NOMO-1 treated with dmso at 0.1 percent for 144 hours (cell line): ENCODE results near the gene ZNF423.
"Not testable (repeated sequence)": the region's sequence is repeated elsewhere in the genome, so short reads cannot be mapped to it uniquely, and the experiment has no call there.

Source experiments
- DNase-seq: peaks from one replicate; lab custom pipeline; 2025; ENCODE audit not compliant: unreplicated experiment; lab: John Stamatoyannopoulos, UW

The ZNF423 gene

DNA sequence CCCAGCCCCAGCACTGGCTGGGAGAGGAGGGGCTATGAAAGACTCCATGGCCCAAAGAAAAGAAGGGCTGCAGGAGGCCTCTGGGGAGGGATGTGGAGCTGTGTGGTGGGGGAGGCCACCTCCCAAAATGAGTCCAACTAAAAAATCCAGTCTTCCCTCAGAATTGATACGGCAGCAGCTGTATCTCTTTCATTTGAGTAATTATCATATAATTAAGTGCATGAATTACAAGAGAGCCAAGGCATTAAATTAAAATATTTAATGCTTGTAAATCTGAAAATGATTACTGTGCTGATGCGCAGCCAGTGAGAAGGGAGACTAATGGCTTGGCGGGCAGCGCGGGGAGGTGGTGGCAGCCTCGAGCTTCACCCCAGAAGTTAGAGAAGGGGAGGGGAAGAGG is 289.5 kb downstream of the ZNF423 start:
- no peak for DNase-seq

DNA sequence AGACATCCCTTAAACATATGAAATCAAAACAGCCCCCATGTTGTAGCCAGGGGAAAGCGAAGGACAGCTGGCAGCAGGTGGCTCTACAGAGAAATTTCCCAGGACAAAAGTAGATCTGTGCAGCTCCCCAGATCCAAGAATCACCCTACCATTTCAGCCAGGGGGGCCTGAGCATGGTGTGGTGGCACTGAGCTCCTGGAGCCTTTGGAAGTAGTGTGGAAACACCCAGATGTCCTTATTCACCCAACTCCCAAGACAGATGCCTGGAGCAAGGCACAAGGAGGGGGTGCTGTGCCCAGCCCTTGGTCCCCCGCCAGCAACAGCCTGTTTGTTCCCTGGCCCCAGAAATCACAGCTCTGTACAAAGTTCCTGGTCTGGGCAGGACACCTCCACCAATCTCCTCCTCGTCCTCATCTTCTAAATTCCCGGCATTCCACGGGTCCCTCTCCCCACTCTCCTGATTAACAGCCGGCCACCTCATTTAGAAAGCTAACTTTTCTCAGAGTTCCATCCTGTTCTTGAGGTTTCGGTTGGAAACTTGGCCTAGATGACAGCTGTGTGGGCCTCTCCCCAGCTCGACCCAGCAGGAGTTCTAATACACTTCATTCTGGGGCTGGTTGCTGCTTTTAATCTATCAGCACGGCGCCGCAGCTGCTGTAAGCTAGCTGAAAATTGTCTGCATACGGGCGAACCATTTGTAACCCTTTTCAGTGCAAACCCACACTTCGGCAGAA is 291.2 kb downstream of the ZNF423 start:
- DNase-seq: no peak

DNA sequence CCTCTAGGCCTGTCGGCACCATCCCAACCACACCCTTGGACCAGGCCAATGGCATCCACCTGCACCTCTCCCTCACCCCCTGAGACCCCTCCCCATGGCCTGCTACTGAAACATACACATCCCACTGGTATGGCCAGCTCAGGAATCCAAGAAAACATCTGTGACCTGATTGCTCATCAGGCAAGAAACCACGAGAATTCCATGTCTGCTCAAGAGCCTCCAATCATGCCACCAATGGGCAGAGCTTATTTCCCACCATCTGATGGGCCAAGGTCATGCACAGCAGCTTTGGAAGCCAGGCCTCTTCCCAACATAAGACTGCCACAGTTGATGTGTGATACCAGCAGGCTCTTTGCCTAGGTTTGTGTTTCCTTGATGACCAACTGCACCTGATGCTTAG is 292.2 kb downstream of the ZNF423 start:
- DNase-seq: no peak

DNA sequence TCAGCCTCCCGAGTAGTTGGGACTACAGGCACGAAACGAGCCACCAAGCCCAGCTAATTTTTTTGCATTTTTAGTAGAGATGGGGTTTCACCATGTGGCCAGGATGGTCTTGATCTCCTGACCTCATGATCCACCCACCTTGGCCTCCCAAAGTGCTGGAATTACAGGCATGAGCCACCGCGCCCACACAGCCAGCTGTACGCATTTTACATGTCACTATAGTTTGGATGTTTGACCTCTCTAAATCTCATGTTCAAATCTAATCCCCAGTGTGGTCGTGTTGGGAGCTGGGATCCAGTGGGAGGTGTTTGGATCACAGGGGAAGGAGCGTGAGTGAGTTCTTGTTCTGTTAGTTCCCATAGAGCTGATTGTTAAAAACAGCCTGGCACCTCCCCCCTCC is 293.0 kb downstream of the ZNF423 start:
- not testable (repeated sequence) for DNase-seq

DNA sequence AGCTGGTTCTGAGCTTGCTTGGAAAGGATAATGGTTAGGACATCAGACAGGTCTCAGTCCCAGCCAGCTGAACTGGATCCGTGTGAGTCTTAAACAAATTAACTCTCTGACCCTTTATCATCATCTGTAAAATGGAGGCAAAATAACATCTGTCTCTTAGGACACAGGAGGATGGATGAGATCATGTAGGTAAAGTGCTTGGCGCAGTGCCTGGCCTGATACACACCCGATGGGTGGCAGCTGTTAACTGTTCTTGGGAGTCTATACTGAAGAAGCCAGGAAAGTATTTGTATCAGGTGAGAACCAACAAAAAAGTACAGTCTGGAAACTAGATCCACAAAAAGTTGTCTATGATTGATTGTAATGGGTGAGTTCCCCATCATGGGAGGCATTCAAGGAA is 293.7 kb downstream of the ZNF423 start:
- DNase-seq: no peak

DNA sequence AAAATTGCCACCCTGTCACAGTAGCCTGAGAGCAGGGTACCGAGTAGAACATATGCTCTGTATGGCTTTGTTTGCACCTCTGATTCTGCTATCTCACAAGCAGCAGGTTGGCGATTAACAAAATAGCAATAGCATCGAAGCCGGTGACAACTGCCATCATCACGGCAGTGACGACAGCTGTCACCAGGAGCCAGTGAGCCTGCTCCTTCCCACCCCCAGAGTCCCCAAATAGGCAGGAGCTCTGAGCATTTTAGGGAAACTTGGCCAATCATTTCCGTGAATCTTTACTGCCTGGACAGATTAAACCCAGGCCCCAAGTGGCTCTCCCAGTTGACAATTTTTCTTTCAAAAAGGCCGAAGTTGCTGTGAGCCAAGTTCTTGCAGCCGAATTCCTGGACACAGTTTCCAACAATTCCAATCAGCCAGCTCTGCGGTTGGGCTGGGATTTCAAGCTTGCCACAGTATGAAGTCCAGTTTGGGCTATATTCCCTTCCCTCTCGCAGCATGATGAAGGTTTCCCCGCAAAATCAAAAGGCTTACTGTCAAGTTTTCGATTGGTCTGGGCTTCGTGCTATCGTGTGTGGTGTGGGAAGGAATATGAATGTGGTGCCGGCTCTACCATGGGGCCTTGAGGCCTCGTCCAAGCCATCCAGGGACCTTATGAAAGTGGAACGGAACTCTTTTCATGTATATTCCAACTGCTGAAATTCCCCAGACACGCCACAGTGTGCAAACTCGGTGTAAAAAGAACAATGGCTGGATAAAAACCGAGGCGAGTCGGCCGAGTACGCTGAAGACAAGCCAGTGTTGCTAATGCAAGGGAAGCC is 295.7 kb downstream of the ZNF423 start:
- no peak for DNase-seq

DNA sequence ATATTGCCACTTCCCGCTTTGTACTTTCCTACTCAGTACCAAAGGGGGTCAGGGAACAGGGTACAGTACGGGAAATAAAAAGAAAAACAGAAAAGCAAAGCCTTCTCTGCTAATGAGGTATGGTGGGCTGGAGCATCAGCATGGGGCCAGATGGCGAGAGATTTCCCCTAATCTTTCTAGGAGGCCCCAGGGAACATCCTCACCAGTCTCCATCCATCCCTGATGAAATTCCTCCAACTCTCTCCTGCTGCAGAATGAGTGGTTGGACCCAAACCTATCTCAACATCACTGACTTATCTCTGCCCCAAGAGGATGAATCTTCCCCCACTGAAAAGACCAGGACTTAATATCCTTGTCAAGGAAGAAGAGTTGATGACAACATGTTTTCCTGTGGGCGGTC is 296.7 kb downstream of the ZNF423 start:
- no peak for DNase-seq

DNA sequence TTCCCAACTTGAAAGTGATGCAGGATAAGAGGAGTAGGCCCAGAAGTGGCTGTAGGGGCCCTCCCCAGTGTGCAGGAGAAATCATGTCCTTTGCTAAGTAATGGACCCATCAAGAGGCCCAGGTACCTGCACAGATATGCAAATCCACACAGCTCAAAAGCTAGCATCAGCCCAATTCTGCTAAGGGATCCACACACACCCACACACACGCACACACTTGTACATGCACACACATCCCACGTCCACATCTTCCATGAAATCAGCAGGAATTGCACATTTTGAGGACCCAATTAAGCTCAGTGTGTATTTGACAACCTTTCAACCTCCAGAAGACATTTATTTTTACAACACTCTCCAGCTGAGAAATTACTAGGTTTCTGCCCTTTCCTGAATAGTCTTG is 297.5 kb downstream of the ZNF423 start:
- no peak for DNase-seq

DNA sequence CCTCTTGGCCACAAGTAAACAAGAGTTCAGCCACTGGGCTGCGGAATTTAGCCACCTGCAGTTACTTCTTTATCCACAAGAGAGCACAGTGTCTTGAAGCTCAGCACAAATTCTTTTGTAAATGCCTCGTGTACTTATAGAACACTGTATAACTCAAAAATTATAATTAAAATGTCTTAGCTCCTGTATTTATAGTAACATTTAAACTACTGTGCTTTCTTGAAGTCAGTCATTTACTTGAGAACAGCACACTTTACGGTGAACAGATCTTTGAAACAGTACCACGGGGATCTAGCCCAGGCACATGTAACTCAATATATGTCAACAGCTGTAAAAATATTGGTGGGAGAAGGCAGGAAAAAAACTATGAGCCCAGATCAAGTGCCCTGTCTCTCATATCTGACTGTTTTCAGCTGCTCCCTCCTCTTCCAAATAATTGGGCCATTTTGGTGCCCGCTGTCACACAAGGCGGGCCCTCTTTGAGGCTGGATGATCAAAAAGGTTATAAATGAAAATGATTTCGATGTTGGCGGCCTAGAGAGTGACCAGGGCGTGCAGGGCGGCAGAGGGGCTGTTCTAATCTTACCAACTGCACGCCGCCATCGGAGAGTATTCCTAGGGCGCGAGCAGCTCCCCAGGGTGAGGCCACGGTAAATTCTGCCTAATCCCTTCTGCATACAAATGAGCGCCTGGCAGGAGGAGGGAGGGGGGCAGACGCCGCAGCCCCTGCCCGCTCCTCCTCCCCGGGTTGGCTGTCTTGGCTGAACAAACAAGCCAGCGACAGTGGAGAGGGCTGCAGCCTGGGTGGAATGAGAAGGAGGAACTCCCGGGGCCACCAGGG is 299.1 kb downstream of the ZNF423 start:
- DNase-seq: no peak

DNA sequence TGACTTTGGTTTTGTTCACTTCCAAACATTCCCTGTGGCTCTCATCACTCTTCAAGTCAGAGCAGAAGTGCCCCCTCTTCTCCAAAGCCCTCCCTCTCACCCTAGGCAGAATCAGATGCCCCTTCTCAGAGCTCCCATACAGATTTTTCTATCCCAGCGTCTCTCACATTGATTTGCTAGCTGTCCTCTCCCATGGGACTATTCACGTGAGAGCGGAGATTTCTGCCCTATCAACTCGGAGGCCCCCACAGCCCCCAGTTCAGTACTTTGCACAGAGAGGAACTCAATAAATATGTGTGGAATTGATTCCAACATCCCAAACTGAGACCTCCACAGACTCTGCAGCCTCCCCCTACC is 299.7 kb downstream of the ZNF423 start:
- DNase-seq: no peak

DNA sequence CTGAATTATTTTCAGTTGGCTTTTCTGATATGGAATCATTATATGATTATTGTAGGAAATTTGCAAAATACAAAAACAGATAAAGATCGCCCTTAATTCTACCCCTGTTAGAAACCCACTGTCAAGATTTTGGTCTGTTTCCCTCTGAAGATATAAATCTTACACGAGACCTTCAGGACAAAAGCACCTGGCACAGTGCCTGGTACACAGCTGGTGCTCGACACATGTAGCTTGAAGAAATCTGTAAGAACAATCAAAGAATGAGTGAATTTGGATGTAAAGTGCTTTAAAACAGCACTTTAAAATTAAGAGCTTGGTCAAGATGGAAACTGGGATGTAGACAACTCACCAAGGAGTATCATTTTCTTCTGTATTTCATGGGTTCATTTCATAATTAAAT is 301.2 kb downstream of the ZNF423 start:
- no peak for DNase-seq

DNA sequence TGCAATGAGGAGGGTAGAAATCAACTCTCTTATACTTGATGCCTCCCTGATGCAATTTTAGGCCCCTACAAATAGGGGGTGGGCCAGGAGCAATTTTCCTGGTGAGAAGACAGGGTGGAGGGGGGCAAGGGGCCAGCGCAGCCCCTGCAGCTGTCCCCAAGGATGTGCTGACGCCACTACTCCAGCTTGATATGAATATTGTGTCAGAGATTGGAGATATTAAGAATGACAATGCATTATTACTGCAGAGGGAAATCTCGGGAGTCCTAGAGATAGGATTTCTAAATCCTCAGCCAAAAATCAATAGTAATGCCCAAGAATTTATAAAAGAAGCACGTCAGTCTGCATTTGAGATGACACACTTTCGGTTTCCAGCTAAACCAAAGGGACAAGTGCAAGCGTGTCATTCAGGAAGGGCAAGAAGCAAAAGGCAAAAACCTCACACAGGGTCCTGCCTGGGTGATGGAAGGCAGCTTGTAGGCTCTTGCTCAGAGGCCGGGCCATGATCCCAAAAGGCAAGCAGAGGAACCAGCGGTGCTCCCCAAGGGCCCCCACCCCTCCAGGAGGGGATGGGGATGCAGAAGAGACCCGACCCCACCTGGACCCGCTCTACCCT is 303.5 kb downstream of the ZNF423 start:
- DNase-seq: no peak

DNA sequence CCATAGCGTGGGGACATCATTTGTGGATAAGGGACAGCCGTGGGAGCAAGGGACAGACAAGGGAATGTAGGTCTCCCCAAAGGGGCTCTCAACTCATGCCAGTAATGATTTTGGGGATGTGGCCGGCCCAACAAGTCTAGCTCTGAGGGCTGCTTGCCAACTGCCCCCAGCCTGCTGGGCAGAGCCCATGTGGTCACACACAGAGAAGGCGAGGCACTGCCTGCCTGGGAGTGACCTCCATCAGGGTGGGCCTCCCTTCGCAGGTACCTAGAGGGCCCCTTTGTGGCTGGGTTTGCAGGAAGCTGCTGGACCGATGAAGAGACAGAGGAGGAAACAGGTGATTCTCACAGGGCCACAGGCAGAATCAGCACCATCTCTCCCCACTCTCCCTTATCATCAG is 305.2 kb downstream of the ZNF423 start:
- no peak for DNase-seq

DNA sequence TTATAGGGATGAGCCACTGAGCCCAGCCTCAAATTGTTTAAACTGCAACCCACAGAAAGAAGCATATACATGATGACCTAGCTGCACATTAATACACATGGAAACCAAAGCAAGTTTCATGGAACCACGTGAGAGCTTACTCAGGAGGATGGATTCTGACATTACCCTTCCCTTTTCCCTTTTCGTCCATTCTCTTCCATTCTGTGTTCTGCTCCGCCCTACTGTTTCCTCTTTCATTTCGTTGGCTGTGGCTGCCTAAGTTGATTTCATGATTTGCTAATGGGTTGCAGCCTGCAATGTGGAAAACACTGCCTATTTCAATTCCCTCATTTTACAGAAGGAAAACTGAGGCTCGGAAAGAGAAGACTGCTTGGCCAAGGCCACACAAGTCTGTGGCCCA is 305.8 kb downstream of the ZNF423 start:
- DNase-seq: no peak

DNA sequence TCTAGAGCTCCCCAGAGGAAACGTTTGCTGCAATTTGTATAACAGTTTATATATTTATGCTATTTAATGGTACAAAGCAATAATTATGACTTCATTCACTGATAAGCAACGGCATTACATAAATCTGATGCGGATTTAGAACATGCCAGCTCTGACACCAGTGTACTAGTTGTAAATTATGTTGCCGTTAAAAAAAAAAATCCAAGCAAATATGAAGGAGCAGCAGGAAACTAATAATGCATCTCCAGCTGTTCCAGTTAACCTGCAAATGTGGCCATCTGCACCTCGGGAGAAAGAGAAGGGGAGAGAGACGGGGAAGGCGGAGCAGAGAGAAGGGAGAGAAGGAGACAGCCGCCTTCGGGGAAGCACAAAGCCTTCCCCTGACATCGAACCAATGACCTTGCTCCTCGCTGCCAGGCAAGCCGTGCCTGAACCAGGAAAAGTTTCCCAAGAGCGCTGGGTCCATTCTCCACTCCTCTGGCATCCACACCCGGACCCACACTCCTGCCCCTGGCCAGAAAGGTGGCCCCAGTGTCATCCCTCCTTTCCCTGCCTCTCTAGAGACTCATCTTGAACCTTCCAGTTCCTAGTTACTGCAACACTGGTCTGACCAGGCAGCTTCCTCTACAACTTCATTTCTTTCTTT is 307.5 kb downstream of the ZNF423 start:
- DNase-seq: no peak

DNA sequence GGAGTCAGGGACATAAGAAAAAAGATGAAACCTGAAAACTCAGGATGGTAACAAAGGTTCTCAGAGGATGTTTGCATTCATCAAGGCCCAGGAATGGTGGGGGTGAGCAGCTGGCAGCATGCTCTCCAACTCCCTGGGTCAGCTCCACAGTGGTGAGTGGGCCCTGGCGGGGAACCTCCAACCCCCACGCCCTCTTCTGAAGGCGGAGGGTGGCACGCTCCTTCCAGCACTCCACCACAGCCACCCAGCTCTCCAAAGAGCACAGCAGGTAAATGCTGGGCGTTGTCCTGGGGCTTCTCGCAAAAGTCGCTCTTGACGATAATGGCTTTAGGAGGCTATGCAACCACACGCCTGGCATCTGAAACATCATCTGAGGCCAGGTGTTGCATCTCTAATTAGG is 308.5 kb downstream of the ZNF423 start:
- DNase-seq: no peak

DNA sequence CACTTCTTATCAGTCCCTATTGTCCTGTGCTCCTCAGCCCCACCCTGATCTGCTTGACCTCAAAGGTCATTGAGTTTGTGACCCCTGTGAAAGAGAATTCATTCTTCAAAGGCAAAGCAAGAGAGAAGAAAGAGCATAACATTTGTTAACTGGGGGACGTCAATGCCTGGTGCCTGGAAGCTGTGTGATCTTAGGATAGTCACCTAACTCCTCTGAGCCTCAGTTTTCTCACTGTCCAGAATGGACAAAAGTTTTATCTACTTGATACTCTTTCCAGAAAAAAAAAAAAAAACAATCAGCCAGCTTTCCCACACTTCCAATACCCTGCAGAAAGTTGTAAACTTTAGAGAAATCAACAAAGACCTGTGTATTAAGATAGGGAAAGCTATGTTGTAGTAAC is 309.2 kb downstream of the ZNF423 start:
- DNase-seq: no peak

DNA sequence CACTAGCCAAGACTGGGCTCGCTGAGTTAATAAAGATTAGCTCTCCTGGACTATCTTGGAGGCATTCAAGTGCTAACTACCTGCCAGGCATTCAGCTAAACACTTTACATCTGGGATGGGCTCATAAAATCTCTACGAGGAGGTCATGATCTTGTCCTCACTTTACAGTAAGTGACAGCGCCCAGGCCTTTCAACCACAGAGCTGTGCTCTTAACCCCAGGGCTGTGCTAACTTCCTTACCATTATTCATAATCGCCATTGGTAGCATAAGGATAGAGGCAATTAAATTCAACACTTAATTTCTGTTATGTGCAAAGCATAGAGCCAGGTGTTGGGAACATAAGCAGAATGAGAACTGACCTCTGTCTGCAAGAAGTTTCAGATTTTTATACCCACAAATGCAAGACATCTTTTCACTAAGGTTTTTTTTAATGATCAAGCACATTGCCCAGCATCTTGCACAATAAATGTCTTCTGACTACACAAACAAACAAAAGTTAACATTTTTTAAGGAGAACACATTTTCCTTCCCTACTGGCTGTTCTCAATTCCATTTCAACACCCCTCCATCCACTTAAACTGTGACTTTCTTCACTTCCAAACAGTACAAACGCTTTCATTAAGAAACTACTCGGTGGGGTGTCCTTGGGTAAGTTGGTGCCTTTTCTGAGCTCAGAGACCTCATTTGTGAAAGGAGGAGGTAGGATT is 310.0 kb downstream of the ZNF423 start:
- no peak for DNase-seq

DNA sequence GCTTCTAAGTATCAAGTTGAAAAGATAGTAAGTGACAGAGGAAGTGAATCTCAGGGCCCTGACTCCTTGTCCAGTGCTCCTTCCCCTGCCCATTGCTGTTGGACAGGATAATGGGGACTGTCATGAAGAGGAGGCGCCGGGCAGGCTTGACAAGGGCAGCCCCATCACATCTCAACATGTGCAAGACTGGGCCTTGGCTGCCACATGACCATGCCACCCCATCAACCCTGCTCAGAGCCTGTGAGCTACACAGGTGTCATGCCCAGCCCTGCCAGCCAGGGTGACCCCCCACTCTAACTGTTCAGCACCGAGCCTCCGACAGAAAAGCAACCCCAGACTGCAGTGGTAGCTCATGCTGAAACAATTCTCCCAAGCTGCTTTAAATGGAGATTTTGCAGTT is 310.7 kb downstream of the ZNF423 start:
- no peak for DNase-seq

DNA sequence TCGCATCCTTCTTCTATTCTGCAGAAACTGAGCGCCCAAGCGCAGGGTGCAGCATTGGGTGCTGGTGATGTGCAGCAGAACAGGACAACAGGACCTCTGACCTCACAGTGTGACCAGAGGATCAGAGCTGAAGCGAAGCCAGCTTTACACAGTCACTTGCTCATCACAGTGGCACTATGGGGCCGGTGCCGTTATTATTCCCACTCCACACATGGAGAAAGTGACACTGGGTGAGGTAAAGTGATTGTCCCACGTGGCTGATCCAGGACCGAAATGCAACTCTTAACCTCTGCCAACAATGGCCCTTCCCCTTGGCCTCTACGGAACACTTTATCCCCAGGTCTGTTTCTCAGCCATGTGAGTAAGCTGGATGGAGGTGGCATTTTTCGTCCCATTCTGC is 311.1 kb downstream of the ZNF423 start:
- no peak for DNase-seq
